Breast epithelium (tissue), 3 donors: ENCODE data around the gene MTX3.

ENCODE experiments used
- CTCF ChIP-seq, 3 donors: fragments of 450-650 bp; IDR thresholded peaks; one replicate each; pipeline ENCODE4 v1.5.1; 2016 to 2017; ENCODE audit warnings: antibody characterized with exemption in 3 of 3, mild to moderate bottlenecking in 3 of 3, moderate library complexity in 3 of 3
- POLR2A ChIP-seq: fragments of 450-650 bp; IDR thresholded peaks from one replicate; pipeline ENCODE4 v1.6.1; 2016; ENCODE audit warnings: antibody characterized with exemption, mild to moderate bottlenecking, moderate library complexity
- POLR2AphosphoS5 ChIP-seq, 3 donors: sonication (generic); formaldehyde crosslinking; IDR thresholded peaks; one replicate each; pipeline ENCODE4 v1.6.1; 2017; ENCODE audit warnings: antibody characterized with exemption in 3 of 3

DNA sequence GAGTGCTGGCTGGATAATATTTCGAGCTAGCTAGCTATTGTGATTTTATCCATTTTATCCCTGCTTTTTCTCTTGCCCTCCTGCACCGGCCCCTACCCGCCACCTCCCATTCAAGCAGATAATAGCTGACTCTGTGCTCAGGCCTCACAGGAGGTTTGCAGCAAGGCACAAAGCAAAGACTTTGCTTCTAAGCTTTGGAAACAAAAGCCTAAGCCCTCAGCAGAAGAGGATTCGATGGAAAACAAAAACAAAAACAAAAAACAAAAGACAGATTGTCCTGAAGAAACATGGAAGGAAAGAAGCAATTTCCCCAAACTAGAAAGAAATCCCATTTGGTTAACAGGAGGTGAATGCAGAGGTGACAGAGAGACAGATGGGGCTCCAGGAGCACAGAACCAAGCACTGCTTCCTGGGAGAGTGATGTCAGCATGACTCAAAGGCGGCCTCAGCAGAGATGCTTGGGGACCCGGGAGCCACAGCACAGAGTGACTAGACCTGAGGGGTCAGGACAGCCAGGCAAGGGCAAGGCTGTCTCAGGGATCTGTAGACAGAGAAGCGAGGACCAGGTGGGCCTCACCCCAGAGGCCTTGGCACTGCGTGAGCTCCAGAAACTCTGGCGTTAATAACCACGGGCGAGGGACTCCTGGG is 28.4 kb downstream of the MTX3 start:
- TF ChIP-seq CTCF (IDR thresholded peaks at IDR 0.05) (no peak), POLR2AphosphoS5 (IDR thresholded peaks at IDR 0.05) (no peak), POLR2A (no peak)
